ENCODE data around the gene NCK2.

GRCh38 chr2:105912081-105912480, 167.4 kb downstream of the NCK2 start:
- TF ChIP-seq SP1 (IDR thresholded peaks at IDR 0.05) (no peak), CTBP1 (IDR thresholded peaks at IDR 0.05; ENCODE audit: borderline replicate concordance) (no peak), FOXK2 (IDR thresholded peaks at IDR 0.05) (no peak)

Measured in HEK293T (cell line).